Esophagus (tissue), 2 donors: ENCODE data around the gene TBX1. TPM values are rescaled to one million over a fixed set of nuclear protein-coding genes. Genes with fewer than 3 reads are reported as not detected.

ENCODE experiments used
- H3K27ac ChIP-seq, 2 donors: one replicate each; pipeline ENCODE4 v1.5.1; 2013; ENCODE audit warnings: low read depth in 2 of 2, mild to moderate bottlenecking in 2 of 2, inconsistent platforms in 1 of 2, low read length in 1 of 2, moderate library complexity in 1 of 2
- H3K27me3 ChIP-seq, 2 donors: one replicate each; pipeline ENCODE4 v1.6.1; 2013; ENCODE audit warnings: low read length in 2 of 2, control low read depth in 1 of 2, mild to moderate bottlenecking in 1 of 2; ENCODE audit not compliant: insufficient read depth in 2 of 2, control insufficient read depth in 1 of 2
- H3K36me3 ChIP-seq, 2 donors: one replicate each; pipeline ENCODE4 v1.6.1; 2013; ENCODE audit warnings: low read length in 1 of 2; ENCODE audit not compliant: control insufficient read depth in 2 of 2, insufficient read depth in 2 of 2
- H3K4me1 ChIP-seq, 2 donors: one replicate each; pipeline ENCODE4 v1.6.1; 2013; ENCODE audit warnings: low read length in 1 of 2; ENCODE audit not compliant: control insufficient read depth in 2 of 2, insufficient read depth in 2 of 2
- H3K4me3 ChIP-seq, 2 donors: one replicate each; pipeline ENCODE4 v1.5.1; 2013; ENCODE audit warnings: low read length in 2 of 2, mild to moderate bottlenecking in 2 of 2, low read depth in 1 of 2, moderate library complexity in 1 of 2
- H3K9me3 ChIP-seq, 2 donors: one replicate each; pipeline ENCODE4 v1.6.1; 2013; ENCODE audit warnings: mild to moderate bottlenecking in 2 of 2, low read depth in 1 of 2, low read length in 1 of 2, moderate library complexity in 1 of 2; ENCODE audit not compliant: control insufficient read depth in 2 of 2, insufficient read depth in 1 of 2
- WGBS, 2 donors: extraction: QIAGEN DNeasy Blood & Tissue Kit; methylation state at CpG; one replicate each; pipeline ENCODE4 v1.1.7; 2013; 5-methylcytosine and 5-hydroxymethylcytosine counted together
- polyA plus RNA-seq, 2 donors: library from polyadenylated mRNA; stranded (reverse); fragments of 200-250 nt; gene quantifications; one replicate each; pipeline ENCODE4 v1.2.3, GENCODE V29; 2013
- donor health status: healthy with polysubstance abuse.
- donor health status: Bipolar disorder and iron deficiency.

The TBX1 gene
- polyA plus RNA-seq, 2 donors: 1.2 to 1.3 TPM

- Histone ChIP-seq H3K36me3 (no peaks in the 10 kb centered on the region), H3K27me3 (no peaks in the 10 kb centered on the region), H3K4me1 (no peaks in the 10 kb centered on the region), H3K4me3 (no peak overlapping the region), H3K9me3 (no peaks in the 10 kb centered on the region), H3K27ac (no peak overlapping the region)
- 85% methylated on average over 13 of the region's 13 CpGs for WGBS, 2 donors
These were observed 16.1 kb upstream of the TBX1 start for GRCh38 chr22:19744350-19745006.

- Histone ChIP-seq H3K4me1 (no peaks in the 10 kb centered on the region), H3K27ac (no peak overlapping the region), H3K36me3 (no peaks in the 10 kb centered on the region), H3K9me3 (no peaks in the 10 kb centered on the region), H3K27me3 (no peaks in the 10 kb centered on the region), H3K4me3 (no peak overlapping the region)
- WGBS, 2 donors: 54 to 55% methylated on average over 22 to 24 of the region's 24 CpGs
These were observed 15.2 kb upstream of the TBX1 start for GRCh38 chr22:19745155-19746101.

DNA sequence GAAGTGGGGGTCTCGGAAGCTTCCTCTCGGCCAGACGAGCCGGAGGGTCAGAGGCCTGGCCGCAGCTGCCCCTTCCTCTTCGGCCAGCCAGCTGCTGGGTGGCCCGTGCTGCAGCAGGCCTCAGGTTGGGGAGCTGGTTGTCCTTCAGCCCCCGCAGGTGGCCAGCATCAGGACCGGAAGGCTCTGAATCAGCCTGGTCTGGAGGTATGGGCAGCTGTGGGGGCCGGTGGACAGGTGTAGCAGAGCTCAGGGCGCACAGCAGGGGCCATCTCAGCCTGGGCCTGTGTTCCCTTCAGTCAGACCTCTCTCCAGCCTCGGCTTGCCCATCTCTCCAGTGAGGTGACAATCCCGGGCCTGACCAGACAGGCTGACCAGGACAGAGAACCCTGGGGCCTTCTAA is 13.9 kb upstream of the TBX1 start:
- Histone ChIP-seq H3K4me1 (no peaks in the 10 kb centered on the region), H3K27me3 (no peaks in the 10 kb centered on the region), H3K9me3 (no peaks in the 10 kb centered on the region), H3K4me3 (no peak overlapping the region), H3K27ac (no peak overlapping the region), H3K36me3 (no peaks in the 10 kb centered on the region)
- WGBS, 2 donors: 90 to 93% methylated on average over 13 of the region's 13 CpGs

DNA sequence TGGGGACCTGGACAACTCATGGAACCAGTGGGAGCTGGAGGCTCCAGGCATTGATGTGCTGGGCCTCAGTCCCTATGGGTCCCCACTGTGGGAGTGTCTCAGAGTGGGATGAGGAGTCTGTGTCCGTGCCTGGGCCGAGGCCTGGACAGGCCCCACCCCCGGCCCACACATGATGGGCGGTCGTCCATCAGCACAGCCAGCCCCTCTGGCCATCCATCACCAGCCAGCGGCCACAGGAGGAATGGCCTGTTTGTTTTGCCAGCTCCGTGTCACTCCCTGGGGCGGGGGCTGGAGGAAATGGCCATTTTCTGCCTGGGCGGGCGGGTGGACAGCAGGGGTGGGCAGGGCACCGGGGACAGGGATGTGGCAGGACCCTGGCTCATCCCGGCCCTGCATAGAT is 13.0 kb upstream of the TBX1 start:
- Histone ChIP-seq H3K4me3 (no peak overlapping the region), H3K27me3 (no peaks in the 10 kb centered on the region), H3K9me3 (no peaks in the 10 kb centered on the region), H3K36me3 (no peaks in the 10 kb centered on the region), H3K27ac (no peak overlapping the region), H3K4me1 (no peaks in the 10 kb centered on the region)
- WGBS, 2 donors: 75 to 83% methylated on average over 12 of the region's 12 CpGs

DNA sequence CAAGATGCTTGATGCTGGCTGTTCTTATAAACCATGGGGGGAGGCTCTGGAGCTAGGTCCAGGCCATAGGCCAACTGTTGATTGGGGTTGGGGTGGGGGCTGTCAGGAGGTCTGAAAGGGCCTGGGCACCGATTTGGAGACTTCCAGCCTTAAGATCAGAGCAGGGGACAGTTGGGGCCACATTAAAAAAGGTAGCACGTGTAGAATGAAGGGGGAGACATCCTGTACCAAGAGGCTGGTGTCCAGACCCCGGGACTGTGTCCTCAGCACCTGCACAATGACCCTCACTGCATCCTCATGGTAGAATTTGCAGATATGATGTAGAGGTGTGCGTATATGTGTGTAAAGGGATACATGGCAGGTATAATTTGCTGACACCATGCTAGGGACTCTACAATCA is 12.4 kb upstream of the TBX1 start:
- no peaks in the 10 kb centered on the region for H3K36me3 ChIP-seq
- H3K27ac ChIP-seq: no peak overlapping the region
- no peak overlapping the region for H3K4me3 ChIP-seq
- WGBS, 2 donors: 75 to 78% methylated on average over 4 of the region's 4 CpGs
- no peaks in the 10 kb centered on the region for H3K4me1 ChIP-seq
- no peaks in the 10 kb centered on the region for H3K9me3 ChIP-seq
- no peaks in the 10 kb centered on the region for H3K27me3 ChIP-seq

- Histone ChIP-seq H3K27me3 (peaks cover 0 to 4% of the 10 kb centered on the region in 2 donors), H3K4me1 (no peaks in the 10 kb centered on the region), H3K9me3 (peaks cover 0 to 3% of the 10 kb centered on the region in 2 donors), H3K4me3 (no peak overlapping the region), H3K27ac (no peak overlapping the region), H3K36me3 (no peaks in the 10 kb centered on the region)
- 71 to 75% methylated on average over 15 of the region's 15 CpGs for WGBS, 2 donors
These were observed 11.4 kb upstream of the TBX1 start for GRCh38 chr22:19748991-19749664.

DNA sequence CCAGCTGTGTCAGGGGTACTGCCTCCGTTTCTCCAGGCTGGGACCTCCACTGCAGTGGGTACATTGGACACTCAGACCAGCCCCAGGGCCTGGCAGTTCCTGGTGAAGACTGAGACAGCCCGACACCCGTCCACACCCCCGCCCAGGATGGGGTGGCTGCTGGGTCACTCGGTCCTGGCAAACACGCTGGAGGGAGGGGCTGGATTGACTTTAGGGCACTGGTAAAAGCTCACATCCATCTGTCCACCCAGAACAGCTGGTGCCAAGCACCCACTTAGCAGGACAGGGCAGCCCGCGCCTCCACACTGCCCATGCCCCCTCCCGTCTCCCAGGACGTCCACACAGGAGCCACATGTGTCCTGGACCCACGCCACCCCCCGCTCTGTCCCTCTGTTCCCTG is 10.7 kb upstream of the TBX1 start:
- WGBS, 2 donors: 75 to 77% methylated on average over 12 of the region's 12 CpGs
- H3K27ac ChIP-seq: no peak overlapping the region

GRCh38 chr22:19750507-19751490 is 9.8 kb upstream of the TBX1 start:
- Histone ChIP-seq H3K27me3 (peaks cover 0 to 19% of the 10 kb centered on the region in 2 donors), H3K36me3 (no peaks in the 10 kb centered on the region), H3K4me3 (no peak overlapping the region), H3K27ac (no peak overlapping the region), H3K4me1 (peaks cover 3 to 10% of the 10 kb centered on the region in 2 donors), H3K9me3 (peaks cover 0 to 3% of the 10 kb centered on the region in 2 donors)
- 54 to 58% methylated on average over 24 to 27 of the region's 27 CpGs for WGBS, 2 donors

More for the DNA sequence above, 10.7 kb upstream of the TBX1 start:
- H3K9me3 ChIP-seq: peaks cover 0 to 3% of the 10 kb centered on the region in 2 donors
- H3K36me3 ChIP-seq: no peaks in the 10 kb centered on the region
- H3K4me3 ChIP-seq: no peak overlapping the region
- H3K4me1 ChIP-seq: peaks cover under 1 to 3% of the 10 kb centered on the region in 2 donors
- H3K27me3 ChIP-seq: peaks cover 0 to 11% of the 10 kb centered on the region in 2 donors
